GM23338 (cell line): ENCODE results near the gene CFAP410. TPM values are rescaled to one million over a fixed set of nuclear protein-coding genes. Genes with fewer than 3 reads are reported as not detected.

ENCODE experiments used
- ATAC-seq: fragments of 200-7000 bp; cut with Tn5 transposase; 3 replicates; pipeline ENCODE4 v1.9.1; 2020
- DNase-seq: peaks from one replicate; pipeline ENCODE4 v3.0.0-alpha.2; 2015; ENCODE audit warnings: low spot score
- H2AFZ ChIP-seq: fragments of 200-600 bp; sonication (generic); 2 replicates; pipeline ENCODE4 v1.8.0; 2016; ENCODE audit warnings: antibody characterized with exemption, mild to moderate bottlenecking, moderate library complexity
- H3F3A ChIP-seq: fragments of 200-600 bp; sonication (generic); replicated peaks from 2 replicates; pipeline ENCODE4 v1.8.0; 2017; ENCODE audit warnings: antibody characterized with exemption, mixed run types, low read depth
- H3K27ac ChIP-seq: fragments of 200-600 bp; sonication (generic); 2 replicates; pipeline ENCODE4 v1.6.1; 2016; ENCODE audit warnings: low read depth
- H3K27me3 ChIP-seq: fragments of 200-600 bp; sonication (generic); 2 replicates; pipeline ENCODE4 v1.8.0; 2016; ENCODE audit warnings: mild to moderate bottlenecking, mixed run types, moderate library complexity; ENCODE audit not compliant: insufficient read depth
- H3K36me3 ChIP-seq: fragments of 200-600 bp; sonication (generic); 2 replicates; pipeline ENCODE4 v1.8.0; 2016; ENCODE audit warnings: mild to moderate bottlenecking; ENCODE audit not compliant: insufficient read depth
- H3K4me1 ChIP-seq: fragments of 200-600 bp; sonication (generic); 2 replicates; pipeline ENCODE4 v1.8.0; 2016; ENCODE audit warnings: mild to moderate bottlenecking, moderate library complexity; ENCODE audit not compliant: insufficient read depth
- H3K4me2 ChIP-seq: fragments of 200-600 bp; sonication (generic); 2 replicates; pipeline ENCODE4 v1.7.1; 2017; ENCODE audit warnings: mixed run types
- H3K4me3 ChIP-seq: fragments of 200-600 bp; sonication (generic); 2 replicates; pipeline ENCODE4 v1.6.1; 2016; ENCODE audit warnings: mixed run types
- H3K79me2 ChIP-seq: fragments of 200-600 bp; sonication (generic); replicated peaks from 2 replicates; pipeline ENCODE4 v1.8.0; 2017; ENCODE audit warnings: mild to moderate bottlenecking; ENCODE audit not compliant: insufficient read depth
- H3K9me2 ChIP-seq: fragments of 200-600 bp; sonication (generic); 2 replicates; pipeline ENCODE4 v1.8.0; 2017; ENCODE audit not compliant: insufficient read depth
- H4K20me1 ChIP-seq: fragments of 200-600 bp; sonication (generic); replicated peaks from 2 replicates; pipeline ENCODE4 v1.8.0; 2017; ENCODE audit warnings: mild to moderate bottlenecking; ENCODE audit not compliant: insufficient read depth
- H3K27ac Mint-ChIP-seq: 2 replicates; pipeline ENCODE4 v1.8.0; 2020; ENCODE audit warnings: inconsistent platforms, mild to moderate bottlenecking, moderate library complexity, mixed read lengths
- H3K27me3 Mint-ChIP-seq: 3 replicates; pipeline ENCODE4 v1.8.0; 2022; ENCODE audit warnings: low read depth, mild to moderate bottlenecking, moderate library complexity, mixed read lengths, inconsistent platforms; ENCODE audit not compliant: insufficient read depth, poor library complexity
- H3K36me3 Mint-ChIP-seq: 3 replicates; pipeline ENCODE4 v1.8.0; 2021; ENCODE audit warnings: low read depth, mild to moderate bottlenecking, inconsistent platforms, moderate library complexity, mixed read lengths
- H3K4me1 Mint-ChIP-seq: 3 replicates; pipeline ENCODE4 v1.8.0; 2020; ENCODE audit warnings: mild to moderate bottlenecking, inconsistent platforms, mixed read lengths
- H3K4me3 Mint-ChIP-seq: 3 replicates; pipeline ENCODE4 v1.8.0; 2021; ENCODE audit warnings: moderate library complexity, mild to moderate bottlenecking, inconsistent platforms, mixed read lengths
- H3K9me3 Mint-ChIP-seq: 3 replicates; pipeline ENCODE4 v1.8.0; 2020; ENCODE audit warnings: moderate library complexity, mild to moderate bottlenecking, inconsistent platforms, mixed read lengths
- CREB1 ChIP-seq: fragments of 250-450 bp; sonication (Bioruptor Pico); IDR thresholded peaks from 2 replicates; pipeline ENCODE4 v1.5.0; 2020; ENCODE audit warnings: low read depth, mild to moderate bottlenecking, moderate library complexity
- CTCF ChIP-seq, 2 experiments: fragments of 200-600 bp in 1 of 2; sonication (generic) in 1 of 2; conservative IDR thresholded peaks; 2 replicates each; pipeline versions ENCODE4 v1.5.1 to v1.6.1; 2016 to 2017; ENCODE audit warnings: antibody characterized with exemption in 2 of 2, low read depth in 2 of 2, mild to moderate bottlenecking in 2 of 2, moderate library complexity in 1 of 2
- ETS1 ChIP-seq: IDR thresholded peaks from 2 replicates; pipeline ENCODE4 v1.6.1; 2016; ENCODE audit warnings: antibody characterized with exemption
- EZH2 ChIP-seq: fragments of 200-600 bp; sonication (generic); IDR thresholded peaks from one replicate; pipeline ENCODE4 v1.8.0; 2017; ENCODE audit warnings: antibody characterized with exemption, mild to moderate bottlenecking, low read depth; ENCODE audit not compliant: unreplicated experiment
- EZH2phosphoT487 ChIP-seq: fragments of 200-600 bp; sonication (generic); IDR thresholded peaks from one replicate; pipeline ENCODE4 v1.8.1; 2018; ENCODE audit warnings: antibody characterized with exemption; ENCODE audit not compliant: unreplicated experiment
- JUNB ChIP-seq: IDR thresholded peaks from one replicate; pipeline ENCODE4 v1.6.1; 2016; ENCODE audit warnings: antibody characterized with exemption; ENCODE audit not compliant: unreplicated experiment
- NANOG ChIP-seq: IDR thresholded peaks from 2 replicates; pipeline ENCODE4 v1.6.1; 2016; ENCODE audit warnings: antibody characterized with exemption, borderline replicate concordance
- POLR2AphosphoS5 ChIP-seq: IDR thresholded peaks from 2 replicates; pipeline ENCODE4 v1.6.1; 2016; ENCODE audit warnings: antibody characterized with exemption, low read depth
- REST ChIP-seq: IDR thresholded peaks from one replicate; pipeline ENCODE4 v1.6.1; 2018; ENCODE audit warnings: antibody characterized with exemption; ENCODE audit not compliant: unreplicated experiment
- STAT1 ChIP-seq: IDR thresholded peaks from one replicate; pipeline ENCODE4 v1.6.1; 2016; ENCODE audit warnings: antibody characterized with exemption; ENCODE audit not compliant: unreplicated experiment
- ZNF114 ChIP-seq: fragments of 250-450 bp; sonication (Bioruptor Pico); IDR thresholded peaks from 2 replicates; pipeline ENCODE4 v1.5.0; 2020; ENCODE audit warnings: mild to moderate bottlenecking, moderate library complexity
- ZNF331 ChIP-seq: fragments of 250-450 bp; sonication (Bioruptor Pico); IDR thresholded peaks from 2 replicates; pipeline ENCODE4 v1.5.0; 2020; ENCODE audit warnings: low read depth, mild to moderate bottlenecking, moderate library complexity
- polyA plus RNA-seq: library from polyadenylated mRNA; unstranded; fragments of >200 nt; fragmentation: Nextera tagmentation; extraction: Ambion mirVana; gene quantifications from 2 replicates; pipeline ENCODE4 v1.2.1, GENCODE V29; 2016
- total RNA-seq: library from RNA; depleted of rRNA; stranded (reverse); fragments of >200 nt; shearing (Covaris generic); gene quantifications from 2 replicates; pipeline ENCODE4 v1.2.3, GENCODE V29; 2014
- TF ChIP-seq, protein P1 (sequence below): fragments of 250-450 bp; sonication (Bioruptor Pico); IDR thresholded peaks from 2 replicates; pipeline ENCODE4 v1.5.0; 2020; ENCODE audit warnings: mild to moderate bottlenecking, moderate library complexity

Gene CFAP410
- total and polyA plus RNA-seq, 2 experiments from 2014 or later: 11.0 to 24.0 TPM

GRCh38 chr21:44376606-44377005 lies 37.4 kb upstream of the CFAP410 start:
- peaks cover 4% of the 10 kb centered on the region; the same call in 1 of the 3 replicates for H3K36me3 Mint-ChIP-seq
- DNase-seq (no peak), ATAC-seq (no peak)
- peaks cover 15% of the 10 kb centered on the region; the same call in 2 of the 3 replicates for H3K4me1 Mint-ChIP-seq
- no peak overlapping the region for H3K4me2 ChIP-seq
- no peak overlapping the region for H3K4me3 ChIP-seq
- H3K9me3 Mint-ChIP-seq: peaks cover 29% of the 10 kb centered on the region
- H3K27ac Mint-ChIP-seq: no peak overlapping the region
- TF ChIP-seq STAT1 (no peak), JUNB (no peak), ZNF114 (no peak), EZH2 (no peak), EZH2phosphoT487 (no peak), CREB1 (no peak), CTCF (conservative IDR thresholded peaks at IDR 0.05; ENCODE audit: low read depth in 2 of 2) (no peak), ZNF331 (no peak), POLR2AphosphoS5 (no peak), REST (no peak), ETS1 (no peak), NANOG (no peak)
- TF ChIP-seq, protein P1, sequence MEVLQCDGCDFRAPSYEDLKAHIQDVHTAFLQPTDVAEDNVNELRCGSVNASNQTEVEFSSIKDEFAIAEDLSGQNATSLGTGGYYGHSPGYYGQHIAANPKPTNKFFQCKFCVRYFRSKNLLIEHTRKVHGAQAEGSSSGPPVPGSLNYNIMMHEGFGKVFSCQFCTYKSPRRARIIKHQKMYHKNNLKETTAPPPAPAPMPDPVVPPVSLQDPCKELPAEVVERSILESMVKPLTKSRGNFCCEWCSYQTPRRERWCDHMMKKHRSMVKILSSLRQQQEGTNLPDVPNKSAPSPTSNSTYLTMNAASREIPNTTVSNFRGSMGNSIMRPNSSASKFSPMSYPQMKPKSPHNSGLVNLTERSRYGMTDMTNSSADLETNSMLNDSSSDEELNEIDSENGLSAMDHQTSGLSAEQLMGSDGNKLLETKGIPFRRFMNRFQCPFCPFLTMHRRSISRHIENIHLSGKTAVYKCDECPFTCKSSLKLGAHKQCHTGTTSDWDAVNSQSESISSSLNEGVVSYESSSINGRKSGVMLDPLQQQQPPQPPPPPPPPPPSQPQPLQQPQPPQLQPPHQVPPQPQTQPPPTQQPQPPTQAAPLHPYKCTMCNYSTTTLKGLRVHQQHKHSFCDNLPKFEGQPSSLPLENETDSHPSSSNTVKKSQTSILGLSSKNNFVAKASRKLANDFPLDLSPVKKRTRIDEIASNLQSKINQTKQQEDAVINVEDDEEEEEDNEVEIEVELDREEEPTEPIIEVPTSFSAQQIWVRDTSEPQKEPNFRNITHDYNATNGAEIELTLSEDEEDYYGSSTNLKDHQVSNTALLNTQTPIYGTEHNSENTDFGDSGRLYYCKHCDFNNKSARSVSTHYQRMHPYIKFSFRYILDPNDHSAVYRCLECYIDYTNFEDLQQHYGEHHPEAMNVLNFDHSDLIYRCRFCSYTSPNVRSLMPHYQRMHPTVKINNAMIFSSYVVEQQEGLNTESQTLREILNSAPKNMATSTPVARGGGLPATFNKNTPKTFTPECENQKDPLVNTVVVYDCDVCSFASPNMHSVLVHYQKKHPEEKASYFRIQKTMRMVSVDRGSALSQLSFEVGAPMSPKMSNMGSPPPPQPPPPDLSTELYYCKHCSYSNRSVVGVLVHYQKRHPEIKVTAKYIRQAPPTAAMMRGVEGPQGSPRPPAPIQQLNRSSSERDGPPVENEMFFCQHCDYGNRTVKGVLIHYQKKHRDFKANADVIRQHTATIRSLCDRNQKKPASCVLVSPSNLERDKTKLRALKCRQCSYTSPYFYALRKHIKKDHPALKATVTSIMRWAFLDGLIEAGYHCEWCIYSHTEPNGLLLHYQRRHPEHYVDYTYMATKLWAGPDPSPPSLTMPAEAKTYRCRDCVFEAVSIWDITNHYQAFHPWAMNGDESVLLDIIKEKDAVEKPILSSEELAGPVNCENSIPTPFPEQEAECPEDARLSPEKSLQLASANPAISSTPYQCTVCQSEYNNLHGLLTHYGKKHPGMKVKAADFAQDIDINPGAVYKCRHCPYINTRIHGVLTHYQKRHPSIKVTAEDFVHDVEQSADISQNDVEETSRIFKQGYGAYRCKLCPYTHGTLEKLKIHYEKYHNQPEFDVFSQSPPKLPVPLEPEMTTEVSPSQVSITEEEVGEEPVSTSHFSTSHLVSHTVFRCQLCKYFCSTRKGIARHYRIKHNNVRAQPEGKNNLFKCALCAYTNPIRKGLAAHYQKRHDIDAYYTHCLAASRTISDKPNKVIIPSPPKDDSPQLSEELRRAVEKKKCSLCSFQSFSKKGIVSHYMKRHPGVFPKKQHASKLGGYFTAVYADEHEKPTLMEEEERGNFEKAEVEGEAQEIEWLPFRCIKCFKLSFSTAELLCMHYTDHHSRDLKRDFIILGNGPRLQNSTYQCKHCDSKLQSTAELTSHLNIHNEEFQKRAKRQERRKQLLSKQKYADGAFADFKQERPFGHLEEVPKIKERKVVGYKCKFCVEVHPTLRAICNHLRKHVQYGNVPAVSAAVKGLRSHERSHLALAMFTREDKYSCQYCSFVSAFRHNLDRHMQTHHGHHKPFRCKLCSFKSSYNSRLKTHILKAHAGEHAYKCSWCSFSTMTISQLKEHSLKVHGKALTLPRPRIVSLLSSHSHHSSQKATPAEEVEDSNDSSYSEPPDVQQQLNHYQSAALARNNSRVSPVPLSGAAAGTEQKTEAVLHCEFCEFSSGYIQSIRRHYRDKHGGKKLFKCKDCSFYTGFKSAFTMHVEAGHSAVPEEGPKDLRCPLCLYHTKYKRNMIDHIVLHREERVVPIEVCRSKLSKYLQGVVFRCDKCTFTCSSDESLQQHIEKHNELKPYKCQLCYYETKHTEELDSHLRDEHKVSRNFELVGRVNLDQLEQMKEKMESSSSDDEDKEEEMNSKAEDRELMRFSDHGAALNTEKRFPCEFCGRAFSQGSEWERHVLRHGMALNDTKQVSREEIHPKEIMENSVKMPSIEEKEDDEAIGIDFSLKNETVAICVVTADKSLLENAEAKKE (CRISPR knock-in tag): no peak
- H3K4me1 ChIP-seq: no peaks in the 10 kb centered on the region
- peaks cover 6% of the 10 kb centered on the region for H3K27me3 Mint-ChIP-seq
- no peaks in the 10 kb centered on the region for H3K36me3 ChIP-seq
- H3K27me3 ChIP-seq: no peaks in the 10 kb centered on the region
- no peaks in the 10 kb centered on the region for H3K79me2 ChIP-seq
- H3K27ac ChIP-seq: no peak overlapping the region
- H2AFZ ChIP-seq: no peak overlapping the region
- no peaks in the 10 kb centered on the region for H3K9me2 ChIP-seq
- no peak overlapping the region for H3K4me3 Mint-ChIP-seq
- no peaks in the 10 kb centered on the region for H4K20me1 ChIP-seq
- no peaks in the 10 kb centered on the region for H3F3A ChIP-seq
